Measurements from ENCODE around the gene CCR7.
A peak's percentile ranks its signal among the peaks of the same experiment; 100 is the strongest.
"Not testable (repeated sequence)": the region's sequence is repeated elsewhere in the genome, so short reads cannot be mapped to it uniquely, and the experiment has no call there.

The CCR7 gene

DNA sequence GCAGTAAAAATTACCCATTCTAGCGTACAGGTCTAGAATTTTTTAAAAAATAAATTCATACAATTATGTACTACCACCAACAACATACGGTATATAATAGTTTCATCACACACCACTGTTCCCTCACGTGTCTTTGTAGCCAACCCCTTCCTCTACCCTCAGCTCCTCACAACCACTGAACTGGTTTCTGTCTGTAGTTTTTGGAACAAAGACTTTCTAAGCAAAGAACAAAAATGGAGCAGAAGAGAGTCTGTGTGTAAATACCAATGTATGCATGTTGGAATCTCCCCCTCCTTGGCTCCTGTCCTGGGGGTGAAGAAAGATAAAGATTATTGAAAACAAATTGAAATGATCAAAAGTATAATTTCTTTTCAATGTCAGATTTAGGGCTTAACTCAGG, 31.9 kb upstream of the CCR7 start:
- no peak for DNase-seq

DNA sequence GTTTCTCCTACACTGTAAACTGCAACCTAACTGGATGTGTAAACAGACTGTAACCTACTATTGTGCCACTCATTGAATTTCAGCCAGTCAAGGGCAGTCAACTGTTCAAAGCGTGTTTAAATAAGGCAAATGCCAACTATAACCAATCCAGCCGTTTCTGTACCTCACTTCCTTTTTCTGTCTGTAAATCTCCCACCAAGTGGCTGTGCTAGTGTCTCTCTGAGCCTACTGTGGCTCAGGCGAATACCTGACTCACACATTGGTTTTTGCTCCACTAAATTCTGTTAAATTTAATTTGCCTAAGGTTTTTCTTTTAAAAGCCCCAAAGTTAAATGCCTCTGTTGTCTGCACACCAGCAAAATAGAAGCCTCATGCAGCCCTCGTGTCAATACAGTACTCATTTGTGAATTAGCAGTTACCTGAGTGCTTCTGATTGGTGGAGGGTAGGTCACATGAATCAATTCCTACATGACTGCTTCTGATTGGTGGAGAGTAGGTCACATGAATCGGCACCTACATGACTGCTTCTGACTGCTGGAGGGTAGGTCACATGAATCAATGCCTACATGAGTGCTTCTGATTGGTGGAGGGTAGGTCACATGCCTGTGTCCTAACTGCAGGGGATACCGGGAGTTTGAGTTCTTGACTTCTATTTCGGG, 31.1 kb upstream of the CCR7 start:
- peak; percentile 50 for DNase-seq

DNA sequence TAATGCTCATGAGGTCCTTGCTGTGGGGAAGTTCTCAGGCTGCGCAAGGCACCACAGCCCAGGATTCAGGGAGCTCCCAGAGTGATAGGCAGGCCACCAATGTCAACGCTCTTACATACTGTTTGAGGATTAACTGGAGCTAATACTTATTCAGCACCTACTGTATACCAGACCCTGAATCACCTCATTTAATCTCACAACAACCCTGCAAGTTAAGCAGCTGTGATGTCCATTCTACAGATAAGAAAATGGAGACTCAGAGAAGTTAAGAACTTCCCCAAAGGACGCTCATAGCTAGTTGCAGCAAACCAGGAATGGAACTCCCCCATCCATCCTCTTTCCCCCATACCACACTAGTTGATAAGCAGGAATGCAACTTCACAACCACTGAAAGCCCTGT, 25.5 kb upstream of the CCR7 start:
- no peak for DNase-seq

DNA sequence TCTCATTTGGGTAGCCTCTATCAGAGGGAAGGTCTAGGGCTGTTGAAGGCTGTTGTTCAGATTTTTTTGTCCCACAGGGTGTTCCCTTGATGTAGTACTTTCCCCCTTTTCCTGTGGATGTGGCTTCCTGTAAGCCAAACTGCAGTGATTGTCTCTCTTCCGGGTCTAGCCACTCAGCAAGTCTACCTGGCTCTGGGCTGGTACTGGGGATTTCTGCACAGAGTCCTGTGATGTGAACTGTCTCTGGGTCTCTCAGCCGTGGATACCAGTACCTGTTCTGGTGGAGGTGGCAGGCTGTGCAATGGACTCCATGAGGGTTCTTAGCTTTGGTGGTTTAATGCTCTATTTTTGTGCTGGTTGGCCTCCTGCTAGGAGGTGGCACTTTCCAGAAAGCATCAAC, 23.3 kb upstream of the CCR7 start:
- DNase-seq = no peak

DNA sequence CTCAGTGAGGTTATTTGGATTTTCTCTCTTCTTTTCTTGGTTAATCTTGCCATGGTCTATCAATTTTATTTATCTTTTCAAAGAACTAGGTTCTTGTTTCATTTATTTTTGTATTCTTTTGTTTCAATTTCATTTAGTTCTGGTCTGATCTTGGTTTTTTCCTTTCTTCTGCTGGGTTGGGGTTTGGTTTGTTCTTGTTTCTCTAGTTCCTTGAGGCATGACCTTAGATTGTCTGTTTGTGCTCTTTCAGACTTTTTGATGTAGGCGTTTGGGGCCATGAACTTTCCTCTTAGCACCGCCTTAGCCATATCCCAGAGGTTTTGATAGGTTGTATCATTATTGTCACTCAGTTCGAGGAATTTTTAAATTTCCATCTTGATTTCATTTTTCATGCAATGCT, 21.0 kb upstream of the CCR7 start:
- DNase-seq = not testable (repeated sequence)

DNA sequence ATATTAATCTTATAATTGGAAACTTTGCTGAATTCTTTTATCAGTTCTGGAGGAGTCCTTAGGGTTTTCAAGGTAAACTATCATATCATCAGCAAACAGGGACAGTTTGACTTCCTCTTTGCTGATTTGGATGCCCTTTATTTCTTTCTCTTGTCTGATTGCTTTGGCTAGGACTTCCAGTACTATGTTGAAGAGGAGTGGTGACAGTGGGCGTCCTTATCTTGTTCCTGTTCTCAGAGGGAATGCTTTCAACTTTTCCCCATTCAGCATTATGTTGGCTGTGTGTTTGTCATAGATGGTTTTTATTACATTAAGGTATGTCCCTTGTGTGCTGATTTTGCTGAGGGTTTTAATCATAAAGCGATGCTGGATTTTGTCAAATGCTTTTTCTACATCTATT, 19.7 kb upstream of the CCR7 start:
- not testable (repeated sequence) for DNase-seq

DNA sequence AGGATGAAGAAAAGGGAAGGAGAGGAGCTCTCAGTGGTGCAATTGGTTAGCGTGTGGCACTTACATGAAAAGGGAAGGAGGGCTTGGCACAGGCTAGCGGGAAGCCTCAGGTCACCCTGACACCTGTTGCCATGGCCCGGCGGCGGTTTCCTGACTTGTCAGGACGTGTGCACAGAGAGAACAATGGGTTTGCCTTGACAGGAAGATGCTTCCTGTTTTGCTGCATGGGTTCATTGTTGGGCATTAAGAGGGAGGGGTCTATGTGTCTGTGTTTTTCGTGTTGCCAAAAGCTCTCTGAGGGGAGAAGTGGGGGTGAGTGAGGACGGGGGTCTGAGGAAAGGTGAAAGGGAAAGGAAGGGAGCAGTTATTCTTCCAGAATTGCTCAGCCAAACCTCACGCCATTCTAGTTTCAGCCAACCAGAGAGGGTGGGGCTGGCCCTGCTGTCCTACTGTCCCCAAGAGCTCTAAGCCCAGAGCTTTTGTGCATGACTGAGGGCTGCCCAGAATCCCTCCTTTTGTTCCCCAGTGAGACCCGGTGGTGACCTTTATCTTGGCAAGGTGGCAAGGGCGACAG, 17.1 kb upstream of the CCR7 start:
- peak; percentile 85 for DNase-seq

DNA sequence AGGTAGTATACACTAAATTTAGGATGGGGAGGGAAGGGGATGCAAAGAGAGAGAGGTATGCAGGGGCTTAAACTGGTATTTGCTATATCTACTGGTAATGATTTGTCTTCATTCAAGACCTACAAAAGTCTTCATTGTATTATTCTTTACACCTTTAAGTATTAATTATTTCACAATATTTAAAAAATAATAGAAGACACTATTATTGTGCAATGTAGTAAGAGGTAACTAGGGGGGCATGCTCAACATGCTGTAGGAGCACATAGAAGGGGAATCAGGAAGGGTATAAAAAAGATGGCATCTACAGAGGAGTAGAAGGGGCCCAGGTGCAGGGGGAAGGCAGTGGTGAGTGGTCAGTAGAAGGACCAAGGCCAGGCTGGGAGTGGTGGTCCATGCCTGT, 14.9 kb upstream of the CCR7 start:
- no peak for DNase-seq

DNA sequence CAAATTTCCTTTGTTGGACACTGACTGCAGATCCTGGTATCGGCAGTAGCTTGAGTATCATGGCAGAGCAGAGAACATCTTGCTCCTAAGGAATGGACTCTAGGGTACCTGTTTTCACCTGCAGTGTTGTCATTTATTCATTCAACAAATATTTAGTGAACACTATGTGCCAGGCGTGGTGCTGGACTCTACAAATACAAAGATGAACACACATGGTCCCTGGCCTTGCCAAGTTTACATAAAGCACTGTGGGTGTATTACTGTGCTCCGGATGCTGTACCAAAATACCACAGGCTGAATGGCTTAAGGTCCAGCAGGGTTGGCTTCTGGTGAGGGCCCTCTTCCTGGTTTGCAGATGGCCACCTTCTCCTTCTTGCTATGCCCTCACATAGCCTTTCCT, 14.2 kb upstream of the CCR7 start:
- DNase-seq = no peak

DNA sequence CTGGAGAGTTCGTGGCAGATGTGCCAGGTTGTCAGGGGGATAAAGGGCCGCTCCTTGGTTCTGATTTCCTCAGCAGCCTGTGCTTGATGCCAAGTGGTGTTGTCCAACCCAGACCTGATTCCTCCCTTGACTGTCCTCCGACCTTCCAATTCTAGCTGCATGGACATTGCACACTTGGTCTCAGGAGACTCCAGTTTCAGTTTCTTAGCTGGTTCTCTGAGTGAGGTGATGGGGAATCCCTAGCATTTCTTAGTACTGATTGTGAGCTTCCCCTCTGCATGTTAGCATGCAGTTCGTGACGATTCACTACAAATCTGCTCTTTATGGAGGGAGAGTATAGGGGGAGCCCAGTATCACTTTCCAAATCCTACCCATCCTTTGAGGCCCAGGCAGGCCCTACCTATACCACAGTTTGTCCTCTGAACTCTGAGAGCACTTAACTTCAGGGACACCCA, 12.4 kb upstream of the CCR7 start:
- no peak for DNase-seq

DNA sequence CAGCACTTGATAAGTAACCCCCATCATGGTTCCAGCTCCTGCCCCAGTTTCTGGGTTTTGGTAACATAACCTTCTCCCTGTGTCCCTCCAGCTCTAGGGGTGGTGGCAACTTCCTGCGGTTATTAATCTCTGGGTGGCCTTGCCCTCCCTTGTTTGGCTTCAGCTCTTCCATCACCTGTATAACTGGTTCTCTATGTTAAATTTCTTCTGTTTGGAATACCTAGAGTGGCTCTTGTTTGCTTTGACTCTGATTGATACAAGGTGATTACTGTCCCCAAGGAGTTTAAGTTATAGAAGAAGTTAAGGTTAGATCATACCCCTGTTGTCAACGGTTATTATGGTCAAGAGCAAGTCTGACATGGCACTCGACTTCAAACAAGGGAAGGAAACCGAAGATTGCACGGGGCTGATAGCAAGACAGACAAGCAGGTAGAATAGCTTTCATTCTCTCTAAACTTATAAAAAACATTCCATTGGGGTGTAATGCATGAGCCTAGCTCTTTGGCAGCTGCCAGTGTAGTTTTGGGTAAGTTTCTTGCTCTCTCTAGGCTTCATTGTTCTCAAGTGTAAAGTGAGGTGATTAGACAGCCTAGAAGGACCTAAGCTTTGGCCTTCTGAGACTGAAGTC, 11.0 kb upstream of the CCR7 start:
- DNase-seq = no peak

DNA sequence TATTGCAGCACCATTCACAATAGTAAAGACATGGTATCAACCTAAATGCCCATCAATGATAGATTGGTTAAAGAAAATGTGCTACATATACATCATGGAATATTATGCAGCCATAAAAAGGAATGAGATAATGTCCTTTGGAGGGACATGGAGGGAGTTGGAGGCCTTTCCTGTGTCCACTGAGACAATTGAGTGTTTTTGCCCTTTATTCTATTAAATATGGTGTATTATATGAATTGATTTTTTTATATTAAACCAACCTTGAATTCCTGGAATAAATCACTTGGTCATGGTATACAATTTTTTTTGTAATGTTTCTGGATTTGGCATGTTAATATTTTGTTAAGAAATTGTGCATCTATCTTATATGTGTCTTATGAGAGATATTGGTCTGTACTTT, 9.0 kb upstream of the CCR7 start:
- DNase-seq = no peak

DNA sequence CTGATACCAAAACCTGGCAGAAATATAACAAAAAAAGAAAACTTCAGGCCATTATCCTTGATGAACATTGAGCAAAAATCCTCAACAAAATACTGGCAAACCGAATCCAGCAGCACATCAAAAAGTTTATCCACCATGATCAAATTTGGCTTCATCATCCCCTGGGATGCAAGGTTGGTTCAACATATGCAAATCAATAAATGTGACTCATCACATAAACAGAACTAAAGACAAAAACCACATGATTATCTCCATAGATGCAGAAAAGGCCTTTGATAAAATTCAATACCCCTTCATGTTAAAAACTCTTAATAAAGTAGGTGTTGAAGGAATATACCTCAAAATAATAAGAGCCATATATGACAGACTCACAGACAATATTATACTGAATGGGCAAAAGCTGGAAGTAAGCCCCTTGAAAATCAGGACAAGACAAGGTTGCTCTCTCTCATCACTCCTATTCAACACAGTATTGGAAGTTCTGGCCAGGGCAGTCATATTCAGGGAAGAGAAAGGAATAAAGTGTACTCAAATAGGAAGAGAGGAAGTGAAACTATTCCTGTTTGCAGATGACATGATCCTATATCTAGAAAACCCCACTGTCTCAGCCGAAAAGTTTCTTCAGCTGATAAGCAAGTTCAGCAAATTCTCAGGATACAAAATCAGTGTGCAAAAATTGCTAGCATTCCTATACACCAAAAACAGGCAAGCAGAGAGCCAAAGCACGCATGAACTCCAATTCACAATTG, 7.1 kb upstream of the CCR7 start:
- not testable (repeated sequence) for DNase-seq

DNA sequence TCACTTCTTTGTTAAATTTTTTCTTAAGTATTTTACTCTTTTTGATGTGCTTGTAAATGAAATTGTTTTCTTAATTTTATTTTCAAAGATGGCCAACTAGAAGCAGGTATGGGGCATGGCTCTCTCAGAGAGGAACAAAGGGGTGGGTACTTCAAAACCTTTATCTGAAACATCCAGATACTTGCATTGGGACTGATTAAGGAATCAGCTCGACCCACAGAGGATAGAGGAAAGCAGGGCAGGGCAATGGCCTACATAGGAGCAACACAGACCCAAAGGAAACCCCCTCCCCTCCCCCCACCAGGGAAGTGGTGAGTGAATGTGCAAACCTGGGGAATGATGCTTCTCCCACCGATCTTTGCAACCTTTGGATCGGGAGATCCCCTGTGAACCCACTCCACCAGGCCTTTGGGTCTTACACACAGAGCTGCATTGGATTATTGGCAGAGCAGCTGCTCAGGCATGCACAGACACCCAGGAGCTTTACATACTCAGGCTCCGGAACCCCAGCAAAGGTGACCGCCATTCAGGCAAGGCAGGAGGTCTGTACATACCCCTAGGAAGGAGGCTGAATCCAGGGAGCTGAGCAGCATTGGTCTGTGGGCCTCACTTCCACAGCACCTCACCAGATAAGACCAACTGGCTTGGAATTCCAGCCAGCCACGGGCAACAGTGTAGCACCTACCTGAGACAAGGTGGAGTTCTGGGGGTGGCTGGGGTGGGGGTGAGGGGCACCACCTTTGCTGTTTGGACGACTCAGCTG, 3.0 kb upstream of the CCR7 start:
- no peak for DNase-seq

DNA sequence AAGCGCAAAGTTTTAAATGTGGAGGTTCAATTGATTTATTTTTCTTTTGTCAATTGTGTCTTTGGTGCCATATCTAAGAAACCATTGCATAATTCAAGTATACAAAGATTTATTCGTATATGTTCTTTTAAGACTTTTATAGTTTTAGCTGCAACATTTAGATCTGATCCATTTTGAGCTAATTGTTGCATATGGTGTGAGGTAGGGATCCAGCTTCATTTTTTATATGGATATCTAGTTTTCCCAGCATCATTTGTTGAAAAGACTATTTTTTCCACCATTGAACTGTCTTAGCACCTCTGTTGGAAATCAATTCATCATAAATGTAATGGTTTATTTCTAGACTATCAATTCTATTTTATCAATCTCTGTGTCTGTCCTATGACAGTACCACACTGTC, 2.1 kb upstream of the CCR7 start:
- no peak for DNase-seq

DNA sequence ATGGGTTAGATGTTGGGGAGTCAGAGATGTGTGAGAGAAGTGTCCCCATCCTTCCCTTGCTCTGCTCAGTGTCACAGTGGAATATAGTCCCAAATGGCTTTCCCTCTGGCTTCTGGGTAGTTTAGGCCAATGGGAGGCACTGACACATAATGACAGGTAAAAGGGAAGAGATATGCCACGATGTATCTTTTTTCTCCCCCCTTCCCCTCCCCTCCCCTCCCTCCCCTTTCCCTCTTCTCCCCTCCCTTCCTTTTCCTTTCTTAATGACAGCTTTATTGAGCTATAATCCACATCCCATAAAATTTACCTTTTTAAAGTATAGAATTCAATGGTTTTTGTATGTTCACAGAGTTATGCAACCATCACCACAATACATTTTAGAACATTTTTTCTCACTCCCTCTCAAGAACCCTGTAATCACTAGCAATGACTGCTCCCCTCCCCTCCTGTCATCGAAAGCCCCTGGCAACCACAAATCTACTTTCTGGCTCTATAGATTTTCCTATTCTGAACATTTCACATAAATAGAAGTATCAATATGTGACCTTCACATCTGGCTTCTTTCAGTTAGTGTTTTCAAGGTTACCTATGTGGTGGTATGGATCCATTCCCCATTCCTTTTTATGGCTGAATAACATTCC, 617 bp upstream of the CCR7 start:
- DNase-seq = no peak

DNA sequence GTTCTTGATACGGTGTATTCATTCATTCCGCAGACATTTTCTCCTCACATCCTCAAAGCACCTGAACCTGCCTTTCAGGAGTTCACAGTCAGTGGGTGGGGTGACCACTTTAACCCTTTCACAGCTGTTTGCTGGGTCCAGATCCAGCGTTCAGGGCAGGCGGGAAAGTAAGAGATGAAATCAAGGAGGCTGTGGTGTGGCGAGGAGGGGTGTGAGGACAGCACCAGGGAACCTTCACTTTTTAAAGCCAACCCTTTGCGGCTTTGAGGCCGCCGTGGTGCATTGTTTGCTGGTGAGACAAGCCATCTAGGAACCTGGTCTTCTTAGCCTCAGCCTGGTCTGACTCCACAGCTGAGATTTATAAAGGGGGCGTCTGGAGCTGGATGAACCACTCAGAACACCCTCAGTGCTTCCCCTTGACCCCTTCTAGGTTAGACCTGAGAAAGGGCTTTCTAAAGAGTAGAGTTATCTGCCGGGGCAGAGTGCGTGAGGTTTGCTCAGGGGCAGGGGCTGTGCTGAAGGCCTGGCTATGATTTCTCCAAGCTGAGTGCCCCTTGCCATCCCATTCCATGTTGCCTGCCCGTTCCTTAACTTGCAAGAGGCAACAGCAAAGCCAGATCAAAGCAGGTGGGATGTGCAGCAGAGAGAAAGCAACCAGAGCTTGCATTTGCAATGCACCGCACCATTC, 933 bp downstream of the CCR7 start:
- DNase-seq = peak; percentile 56

DNA sequence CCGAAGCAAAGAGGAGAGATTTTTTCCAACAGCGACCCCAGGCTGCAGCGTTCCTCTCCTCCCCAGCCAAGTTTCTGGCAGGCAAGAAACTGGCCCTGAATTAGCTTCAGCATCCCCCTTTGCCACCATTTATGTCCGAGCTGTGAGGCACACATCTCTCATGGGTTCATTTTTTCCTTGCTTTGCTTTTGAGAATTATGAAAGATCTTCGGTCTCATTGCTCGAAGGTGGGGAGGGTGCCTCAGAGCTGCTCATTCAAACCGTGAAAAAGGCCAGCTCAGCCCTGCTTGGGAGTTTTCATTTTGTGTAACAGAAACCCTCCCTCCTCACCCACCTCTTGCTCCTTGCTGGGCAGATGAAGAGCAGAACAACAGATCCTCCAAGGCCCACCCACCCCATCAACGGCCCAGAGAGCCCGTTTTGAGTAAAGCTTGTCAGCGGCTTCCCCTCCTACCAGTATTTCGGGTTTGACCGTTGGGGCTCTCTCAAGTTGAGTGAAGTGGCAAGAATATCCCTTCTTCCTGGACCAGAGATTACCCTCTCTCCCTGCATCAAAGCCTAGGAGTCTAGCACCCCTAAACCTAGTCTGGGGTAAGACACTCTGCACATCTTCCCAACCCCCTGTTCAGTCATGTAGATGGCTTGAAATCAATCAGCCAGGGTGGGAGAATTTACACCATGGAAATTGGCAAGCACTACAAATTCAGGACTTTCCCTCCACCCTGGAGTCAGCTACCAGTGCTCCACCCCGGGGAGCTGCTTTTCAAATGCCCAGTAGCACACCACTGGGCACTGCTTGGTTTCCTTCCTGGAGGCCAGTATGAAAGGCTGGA, 1.8 kb downstream of the CCR7 start:
- DNase-seq = peak; percentile 48

DNA sequence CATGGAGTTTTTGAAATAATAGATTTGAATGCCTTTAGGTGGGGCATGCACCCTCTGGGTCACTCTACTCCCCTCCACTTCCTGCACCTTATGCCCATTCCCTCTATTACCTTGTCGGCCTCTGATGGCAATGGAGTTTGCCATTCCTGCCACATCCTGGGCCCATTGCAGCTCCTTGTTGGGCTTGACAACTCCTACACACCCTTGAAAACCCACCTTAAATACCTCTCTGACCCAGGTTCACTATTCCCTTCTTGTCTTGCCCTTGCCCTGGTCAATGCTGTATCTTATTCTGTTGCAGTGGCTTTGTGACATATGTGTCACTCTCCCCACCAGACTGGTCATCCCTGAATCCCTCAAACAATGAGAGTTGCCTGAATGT, 2.4 kb downstream of the CCR7 start:
- no peak for DNase-seq

DNA sequence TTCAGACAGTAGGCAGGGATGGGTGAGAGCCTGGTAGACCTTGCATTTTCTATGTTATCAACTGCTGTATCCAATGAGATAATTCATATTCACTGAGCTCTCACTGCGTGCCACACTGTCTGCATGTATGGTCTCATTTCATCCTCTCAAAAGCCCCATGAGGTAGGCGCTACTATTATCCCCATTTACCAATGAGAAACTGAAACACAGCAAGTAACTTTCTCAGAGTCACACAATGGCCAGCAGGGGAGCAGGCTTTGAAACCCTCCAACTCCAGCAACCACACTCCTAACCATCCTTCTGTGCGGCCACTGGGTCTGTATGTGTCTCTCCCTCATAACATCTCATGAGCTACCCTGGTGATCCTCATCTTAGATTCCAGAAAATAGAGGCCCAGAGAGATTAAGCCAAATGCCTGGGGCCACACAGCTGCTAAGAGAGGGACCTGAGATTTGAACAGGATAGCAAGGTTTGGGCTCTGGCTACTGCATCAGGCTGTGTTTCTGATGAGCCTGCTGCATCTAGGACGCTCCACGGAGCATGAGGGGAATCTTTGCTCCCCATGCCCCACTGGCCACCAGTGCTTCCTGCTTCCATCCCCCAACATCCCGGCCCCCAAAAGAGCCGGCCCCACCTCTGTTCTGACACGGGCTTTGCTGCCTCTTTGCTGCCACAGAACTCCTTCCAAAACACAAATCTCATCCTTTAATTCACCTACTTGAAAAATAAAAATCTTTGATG, 3.2 kb downstream of the CCR7 start:
- peak; percentile 78 for DNase-seq

All from CD4-positive, alpha-beta T cell treated with Interleukin-15 for 1 hour (primary cell).